ENCODE data around the gene NREP.

NREP gene

GRCh38 chr5:111795142-111795541 lies 38.1 kb upstream of the NREP start:
- TF ChIP-seq CTCF (IDR thresholded peaks at IDR 0.05): no peak
- Histone ChIP-seq H3K9me3 (no peaks in the 10 kb centered on the region), H3K4me1 (ENCODE audit: control insufficient read depth in 1 of 2, insufficient read depth in 1 of 2, low read depth in 1 of 2, low read length in 1 of 2) (no peaks in the 10 kb centered on the region), H3K36me3 (no peaks in the 10 kb centered on the region), H3K27me3 (no peaks in the 10 kb centered on the region), H3K4me3 (ENCODE audit: low read depth in 1 of 2, low read length in 1 of 2) (no peak overlapping the region), H3K27ac (no peak overlapping the region)

GRCh38 chr5:111792471-111793058 lies 35.6 kb upstream of the NREP start:
- no peak for TF ChIP-seq CTCF (IDR thresholded peaks at IDR 0.05)
- H3K27ac ChIP-seq: no peak overlapping the region

GRCh38 chr5:111790295-111790694 lies 33.3 kb upstream of the NREP start:
- Histone ChIP-seq H3K9me3 (no peaks in the 10 kb centered on the region), H3K27me3 (no peaks in the 10 kb centered on the region), H3K27ac (no peak overlapping the region), H3K4me3 (ENCODE audit: low read depth in 1 of 2, low read length in 1 of 2) (no peak overlapping the region), H3K4me1 (ENCODE audit: control insufficient read depth in 1 of 2, insufficient read depth in 1 of 2, low read depth in 1 of 2, low read length in 1 of 2) (no peaks in the 10 kb centered on the region), H3K36me3 (no peaks in the 10 kb centered on the region)
- no peak for TF ChIP-seq CTCF (IDR thresholded peaks at IDR 0.05)

More at GRCh38 chr5:111792471-111793058, 35.6 kb upstream of the NREP start:
- H3K36me3 ChIP-seq: no peaks in the 10 kb centered on the region
- no peaks in the 10 kb centered on the region for H3K9me3 ChIP-seq
- no peak overlapping the region for H3K4me3 ChIP-seq (ENCODE audit: low read depth in 1 of 2, low read length in 1 of 2)
- no peaks in the 10 kb centered on the region for H3K27me3 ChIP-seq
- H3K4me1 ChIP-seq (ENCODE audit: control insufficient read depth in 1 of 2, insufficient read depth in 1 of 2, low read depth in 1 of 2, low read length in 1 of 2): no peaks in the 10 kb centered on the region

- H3K36me3 ChIP-seq: no peaks in the 10 kb centered on the region
- H3K27ac ChIP-seq: no peak overlapping the region
- no peaks in the 10 kb centered on the region for H3K9me3 ChIP-seq
- no peaks in the 10 kb centered on the region for H3K27me3 ChIP-seq
- no peak for TF ChIP-seq CTCF (IDR thresholded peaks at IDR 0.05)
- no peak overlapping the region for H3K4me3 ChIP-seq (ENCODE audit: low read depth in 1 of 2, low read length in 1 of 2)
- no peaks in the 10 kb centered on the region for H3K4me1 ChIP-seq (ENCODE audit: control insufficient read depth in 1 of 2, insufficient read depth in 1 of 2, low read depth in 1 of 2, low read length in 1 of 2)
Observed at GRCh38 chr5:111787006-111787405, 30.0 kb upstream of the NREP start.

- Histone ChIP-seq H3K36me3 (no peaks in the 10 kb centered on the region), H3K27ac (no peak overlapping the region), H3K9me3 (no peaks in the 10 kb centered on the region), H3K27me3 (no peaks in the 10 kb centered on the region), H3K4me1 (ENCODE audit: control insufficient read depth in 1 of 2, insufficient read depth in 1 of 2, low read depth in 1 of 2, low read length in 1 of 2) (peaks cover 0 to 10% of the 10 kb centered on the region in 2 experiments), H3K4me3 (ENCODE audit: low read depth in 1 of 2, low read length in 1 of 2) (no peak overlapping the region)
- no peak for TF ChIP-seq CTCF (IDR thresholded peaks at IDR 0.05)
Observed at GRCh38 chr5:111784491-111785181, 27.6 kb upstream of the NREP start.

Data from neutrophil (primary cell).